A549 (cell line): Measurements from ENCODE around the gene RHAG. TPM values are rescaled to one million over a fixed set of nuclear protein-coding genes. Genes with fewer than 3 reads are reported as not detected.

Experiments
- ATAC-seq, 2 experiments: fragments of 200-7000 bp in 1 of 2; fragments of >200 bp in 1 of 2; cut with Nextera tagmentation in 1 of 2; cut with Tn5 transposase in 1 of 2; 3 replicates each; pipeline versions ENCODE4 v1.8.0 to v1.9.1; 2018 to 2020; ENCODE audit warnings: mild to moderate bottlenecking in 1 of 2, moderate library complexity in 1 of 2
- CTCF ChIA-PET: fragments of 300-600 bp; sonication (Branson Sonifier 250); formaldehyde crosslinking; extraction: SDS; loops from one replicate; lab custom pipeline; 2021; ENCODE audit warnings: antibody characterized with exemption, inconsistent platforms; lab: Yijun Ruan, JAX
- POLR2A ChIA-PET: fragments of 350-600 bp; formaldehyde crosslinking; extraction: SDS; loops from one replicate; lab custom pipeline; 2021; ENCODE audit warnings: antibody characterized with exemption, inconsistent platforms; lab: Yijun Ruan, JAX
- DNase-seq, 2 experiments: peaks; one replicate each; pipeline versions ENCODE4 v3.0.0 to v3.0.0-alpha.2; 2011 to 2016; ENCODE audit warnings: low read depth in 1 of 2, low spot score in 1 of 2
- FAIRE-seq: peaks from 2 replicates; lab custom pipeline; 2011; peaks lifted over from hg19 to GRCh38; lab: Jason Lieb, UNC
- H3K27ac ChIP-seq, 2 experiments: fragments of >200 bp; sonication (Bioruptor Twin); formaldehyde crosslinking; 3 replicates each; pipeline ENCODE4 v1.5.1; 2016 to 2017
- H3K4me1 ChIP-seq: fragments of >200 bp; sonication (Bioruptor Twin); formaldehyde crosslinking; 3 replicates; pipeline ENCODE4 v1.6.1; 2016
- H3K4me2 ChIP-seq: fragments of >200 bp; sonication (Bioruptor Twin); formaldehyde crosslinking; 3 replicates; pipeline ENCODE4 v1.6.1; 2016
- H3K4me3 ChIP-seq: fragments of >200 bp; sonication (Bioruptor Twin); formaldehyde crosslinking; 3 replicates; pipeline ENCODE4 v1.5.1; 2016
- H3K9me3 ChIP-seq: fragments of >200 bp; sonication (Bioruptor Twin); formaldehyde crosslinking; 3 replicates; pipeline ENCODE4 v1.6.1; 2016
- BHLHE40 ChIP-seq: IDR thresholded peaks from 2 replicates; pipeline ENCODE4 v1.6.1; 2012; ENCODE audit warnings: low read depth, low read length, inconsistent platforms
- CBX2 ChIP-seq: fragments of 200-600 bp; sonication (generic); IDR thresholded peaks from 2 replicates; pipeline ENCODE4 v1.6.1; 2016; ENCODE audit warnings: low read depth, mild to moderate bottlenecking, borderline replicate concordance
- CHD4 ChIP-seq: fragments of 200-600 bp; sonication (generic); IDR thresholded peaks from 2 replicates; pipeline ENCODE4 v1.6.1; 2016; ENCODE audit warnings: antibody characterized with exemption, mild to moderate bottlenecking, borderline replicate concordance
- CTCF ChIP-seq: fragments of >200 bp; sonication (Bioruptor Twin); formaldehyde crosslinking; IDR thresholded peaks from 3 replicates; pipeline ENCODE4 v1.5.1; 2016
- EP300 ChIP-seq, 2 experiments: fragments of >200 bp; sonication (Bioruptor Twin); formaldehyde crosslinking; IDR thresholded peaks; 2 replicates in 1 of 2; 3 replicates in 1 of 2; pipeline ENCODE4 v1.6.1; 2016 to 2017
- HMGXB4 ChIP-seq: fragments of 250-450 bp; sonication (Bioruptor Pico); IDR thresholded peaks from 2 replicates; pipeline ENCODE4 v1.5.0; 2021; ENCODE audit warnings: mild to moderate bottlenecking, moderate library complexity, borderline replicate concordance
- HOXB13 ChIP-seq: fragments of 250-450 bp; sonication (Bioruptor Pico); IDR thresholded peaks from 2 replicates; pipeline ENCODE4 v1.5.0; 2020; ENCODE audit warnings: low read depth, mild to moderate bottlenecking, moderate library complexity
- JUNB ChIP-seq: fragments of >200 bp; sonication (Bioruptor Twin); formaldehyde crosslinking; IDR thresholded peaks from 2 replicates; pipeline ENCODE4 v1.6.1; 2016
- MAX ChIP-seq: IDR thresholded peaks from 2 replicates; pipeline ENCODE4 v1.6.1; 2012
- MAZ ChIP-seq: fragments of 150-350 bp; IDR thresholded peaks from 2 replicates; pipeline ENCODE4 v1.6.1; 2014; ENCODE audit warnings: antibody characterized with exemption, low read depth, low read length, borderline replicate concordance
- RAD21 ChIP-seq, 2 experiments: fragments of >200 bp in 1 of 2; sonication (Bioruptor Twin) in 1 of 2; formaldehyde crosslinking in 1 of 2; IDR thresholded peaks in 1 of 2; conservative IDR thresholded peaks in 1 of 2; 2 replicates in 1 of 2; 3 replicates in 1 of 2; pipeline ENCODE4 v1.6.1; 2012 to 2018; ENCODE audit warnings: inconsistent platforms in 1 of 2
- RCOR1 ChIP-seq: fragments of 150-350 bp; IDR thresholded peaks from 2 replicates; pipeline ENCODE4 v1.6.1; 2014; ENCODE audit warnings: antibody characterized with exemption, low read length, low read depth
- RNF2 ChIP-seq: fragments of 200-600 bp; sonication (generic); IDR thresholded peaks from 2 replicates; pipeline ENCODE4 v1.6.1; 2016; ENCODE audit warnings: low read depth, mild to moderate bottlenecking, antibody characterized with exemption, moderate library complexity, borderline replicate concordance
- USF2 ChIP-seq: fragments of 450-650 bp; IDR thresholded peaks from 2 replicates; pipeline ENCODE4 v1.6.1; 2014; ENCODE audit warnings: antibody characterized with exemption
- ZNF302 ChIP-seq: fragments of 250-450 bp; sonication (Bioruptor Pico); IDR thresholded peaks from 2 replicates; pipeline ENCODE4 v1.9.0; 2021; ENCODE audit warnings: inconsistent platforms, mild to moderate bottlenecking, moderate library complexity
- WGBS: methylation state at CpG from one replicate; pipeline ENCODE4 v1.1.6; 2017; ENCODE audit errors: missing lambda C conversion rate; 5-methylcytosine and 5-hydroxymethylcytosine counted together
- polyA plus RNA-seq, 4 experiments: library from polyadenylated mRNA; depleted of rRNA in 3 of 4; stranded (reverse); fragments of >200 nt; fragmentation: RNase III in 1 of 4; extraction: RNeasy Plus Mini Kit Qiagen cat#74134 plus additional on column Dnase treatment in 1 of 4; gene quantifications; 2 replicates in 3 of 4; 3 replicates in 1 of 4; pipeline ENCODE4 v1.2.3, GENCODE V29; 2011 to 2017

Gene RHAG
- polyA plus RNA-seq, 2 of the 4 experiments (the other 2 are of a cell fraction) = 0.05 TPM; not detected in 1

GRCh38 chr6:49675816-49676215, 39.2 kb upstream of the RHAG start (continued):
- TF ChIP-seq CTCF (no peak), RNF2 (no peak)
- TF ChIP-seq, all 56 proteins: peak for 0

GRCh38 chr6:49668083-49668511, 31.5 kb upstream of the RHAG start:
- CTCF ChIA-PET = no interaction called here
- H3K9me3 ChIP-seq = no peaks in the 10 kb centered on the region
- no peak for FAIRE-seq
- peak in 1 of 2 experiments; percentile 3 for DNase-seq
- TF ChIP-seq RCOR1 = no peak
- no peak for TF ChIP-seq ZNF302
- no peak for TF ChIP-seq EP300 (IDR thresholded peaks at IDR 0.05)
- no peak for TF ChIP-seq HMGXB4
- TF ChIP-seq MAZ = no peak
- TF ChIP-seq RAD21 (conservative IDR thresholded peaks at IDR 0.05 in 1 of 2, IDR thresholded peaks at IDR 0.05 in 1 of 2) = no peak
- no peak for TF ChIP-seq USF2
- TF ChIP-seq JUNB = no peak
- no peak for TF ChIP-seq HOXB13 (CRISPR knock-in tag)
- TF ChIP-seq CHD4 = no peak
- TF ChIP-seq, all 56 proteins: peak for 0
- no peak overlapping the region for H3K27ac ChIP-seq
- peak overlapping the region; percentile 26; the same call in 1 of the 3 replicates for H3K4me2 ChIP-seq
- H3K4me1 ChIP-seq = 0 out of 3 replicates have a peak, but pooled peaks cover 3% of the 10 kb centered on the region
- no peak overlapping the region for H3K4me3 ChIP-seq
- POLR2A ChIA-PET = no interaction called here
- ATAC-seq = no peak

- Histone ChIP-seq H3K4me2 (no peak overlapping the region), H3K4me1 (0 out of 3 replicates have a peak, but pooled peaks cover 3% of the 10 kb centered on the region), H3K27ac (no peak overlapping the region), H3K9me3 (no peaks in the 10 kb centered on the region), H3K4me3 (no peak overlapping the region)
- 24% methylated on average over 5 of the region's 5 CpGs for WGBS
- no peak for FAIRE-seq
- no peak for TF ChIP-seq BHLHE40
- no peak for TF ChIP-seq MAX
- no peak for TF ChIP-seq CBX2
- no peak for TF ChIP-seq MAZ
- ChIA-PET CTCF (no interaction called here), POLR2A (no interaction called here)
- no peak for DNase-seq
- ATAC-seq = no peak
Measured at GRCh38 chr6:49666930-49667757, 30.5 kb upstream of the RHAG start.
